ENCODE results near the gene ZNF445. TPM values are rescaled to one million over a fixed set of nuclear protein-coding genes. Genes with fewer than 3 reads are reported as not detected.
"Not testable (repeated sequence)": the region's sequence is repeated elsewhere in the genome, so short reads cannot be mapped to it uniquely, and the experiment has no call there.

Gene ZNF445
- total RNA-seq, 1 donor = 9.8 TPM

DNA sequence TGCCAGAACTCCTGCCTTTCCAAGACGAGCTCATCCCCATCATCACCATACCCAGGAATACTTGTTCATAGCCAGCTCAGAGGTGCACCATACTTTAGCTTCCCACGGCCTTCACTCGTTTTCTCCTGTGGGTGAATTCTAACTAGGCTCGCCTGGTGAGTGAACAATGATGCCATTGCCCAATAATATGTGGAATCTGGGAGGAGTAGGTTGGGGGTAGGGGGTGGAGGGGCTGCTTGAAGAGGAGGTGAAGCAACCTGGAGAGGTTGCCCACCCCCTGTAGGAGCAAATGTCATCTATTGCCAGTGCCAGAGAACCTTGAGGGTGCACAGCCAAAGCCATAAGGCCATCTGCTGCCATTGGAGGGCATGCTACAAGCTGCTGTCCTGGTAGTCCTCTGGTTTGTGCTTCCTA, 592 bp upstream of the ZNF445 start:
- peaks cover 2% of the 10 kb centered on the region for H4K20me1 ChIP-seq (ENCODE audit: insufficient read depth, low read length)
- peak overlapping the region; percentile 90 for H3K4me2 ChIP-seq (ENCODE audit: insufficient read depth, low read length)
- peaks cover 39% of the 10 kb centered on the region for H3K79me2 ChIP-seq (ENCODE audit: insufficient read depth, low read length)
- H3K27me3 ChIP-seq (ENCODE audit: insufficient read depth, low read length) = no peaks in the 10 kb centered on the region
- no peaks in the 10 kb centered on the region for H3K9me3 ChIP-seq (ENCODE audit: low read depth, low read length)
- TF ChIP-seq, protein P1, sequence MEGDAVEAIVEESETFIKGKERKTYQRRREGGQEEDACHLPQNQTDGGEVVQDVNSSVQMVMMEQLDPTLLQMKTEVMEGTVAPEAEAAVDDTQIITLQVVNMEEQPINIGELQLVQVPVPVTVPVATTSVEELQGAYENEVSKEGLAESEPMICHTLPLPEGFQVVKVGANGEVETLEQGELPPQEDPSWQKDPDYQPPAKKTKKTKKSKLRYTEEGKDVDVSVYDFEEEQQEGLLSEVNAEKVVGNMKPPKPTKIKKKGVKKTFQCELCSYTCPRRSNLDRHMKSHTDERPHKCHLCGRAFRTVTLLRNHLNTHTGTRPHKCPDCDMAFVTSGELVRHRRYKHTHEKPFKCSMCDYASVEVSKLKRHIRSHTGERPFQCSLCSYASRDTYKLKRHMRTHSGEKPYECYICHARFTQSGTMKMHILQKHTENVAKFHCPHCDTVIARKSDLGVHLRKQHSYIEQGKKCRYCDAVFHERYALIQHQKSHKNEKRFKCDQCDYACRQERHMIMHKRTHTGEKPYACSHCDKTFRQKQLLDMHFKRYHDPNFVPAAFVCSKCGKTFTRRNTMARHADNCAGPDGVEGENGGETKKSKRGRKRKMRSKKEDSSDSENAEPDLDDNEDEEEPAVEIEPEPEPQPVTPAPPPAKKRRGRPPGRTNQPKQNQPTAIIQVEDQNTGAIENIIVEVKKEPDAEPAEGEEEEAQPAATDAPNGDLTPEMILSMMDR (IDR thresholded peaks at IDR 0.05; ENCODE audit: extremely low read depth, low read depth, low read length) = no peak
- peak overlapping the region; percentile 100 for H2AFZ ChIP-seq (ENCODE audit: low read length)
- peak overlapping the region; percentile 78 for H3K4me3 ChIP-seq (ENCODE audit: insufficient read depth, low read length)
- peaks cover 18% of the 10 kb centered on the region for H3K4me1 ChIP-seq (ENCODE audit: insufficient read depth, low read length)
- peak overlapping the region; percentile 47 for H3K27ac ChIP-seq (ENCODE audit: low read depth, low read length)
- H3K36me3 ChIP-seq (ENCODE audit: insufficient read depth, low read length) = no peaks in the 10 kb centered on the region
- peak; percentile 73 for DNase-seq (ENCODE audit: insufficient read length, low spot score, missing footprints)

DNA sequence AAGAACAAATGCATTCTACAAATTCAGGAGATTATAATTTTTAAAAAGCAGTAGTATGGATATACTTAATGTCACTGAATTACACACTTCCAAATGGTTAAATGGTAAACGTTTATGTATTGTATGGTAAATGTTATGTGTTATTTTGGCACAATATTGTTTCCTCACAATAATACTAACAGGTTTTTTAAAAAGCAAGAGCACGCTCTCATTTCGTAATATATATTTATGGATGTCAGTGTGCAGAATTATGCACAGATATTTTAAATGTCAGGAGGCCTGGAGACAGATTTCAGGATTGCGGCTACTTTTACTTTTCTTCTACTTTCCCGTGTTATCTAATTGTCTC, 533 bp downstream of the ZNF445 start:
- no peak for DNase-seq (ENCODE audit: insufficient read length, low spot score, missing footprints)
- H4K20me1 ChIP-seq (ENCODE audit: insufficient read depth, low read length) = peaks cover 2% of the 10 kb centered on the region
- no peaks in the 10 kb centered on the region for H3K27me3 ChIP-seq (ENCODE audit: insufficient read depth, low read length)
- H3K79me2 ChIP-seq (ENCODE audit: insufficient read depth, low read length) = peaks cover 51% of the 10 kb centered on the region
- no peaks in the 10 kb centered on the region for H3K9me3 ChIP-seq (ENCODE audit: low read depth, low read length)
- H3K36me3 ChIP-seq (ENCODE audit: insufficient read depth, low read length) = no peaks in the 10 kb centered on the region
- H3K4me2 ChIP-seq (ENCODE audit: insufficient read depth, low read length) = peak overlapping the region; percentile 88
- peak overlapping the region; percentile 78 for H3K4me3 ChIP-seq (ENCODE audit: insufficient read depth, low read length)
- TF ChIP-seq, protein P1 (IDR thresholded peaks at IDR 0.05; ENCODE audit: extremely low read depth, low read depth, low read length) = no peak
- peaks cover 18% of the 10 kb centered on the region for H3K4me1 ChIP-seq (ENCODE audit: insufficient read depth, low read length)
- H3K27ac ChIP-seq (ENCODE audit: low read depth, low read length) = peak overlapping the region; percentile 32
- peak overlapping the region; percentile 75 for H2AFZ ChIP-seq (ENCODE audit: low read length)

DNA sequence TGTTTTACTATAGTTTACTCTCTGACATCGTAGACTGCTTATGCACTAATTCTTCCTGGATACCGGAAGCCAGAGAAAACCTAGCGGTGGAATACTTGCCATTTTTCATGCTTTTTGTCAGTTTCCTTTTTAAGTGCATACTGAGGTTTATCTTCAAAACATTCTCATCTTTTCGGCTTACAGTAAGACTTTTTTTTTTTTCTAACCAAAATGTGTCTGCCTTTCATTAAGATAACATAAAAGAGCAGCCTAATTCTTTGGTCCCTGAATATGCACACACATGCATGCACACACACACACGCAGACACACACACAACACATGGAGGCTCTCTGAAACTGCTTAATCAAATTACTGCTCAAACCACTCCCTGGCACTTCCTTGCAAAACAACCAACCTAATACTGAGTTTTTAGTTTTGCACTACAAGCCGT, 1.3 kb downstream of the ZNF445 start:
- H3K4me1 ChIP-seq (ENCODE audit: insufficient read depth, low read length) = peaks cover 18% of the 10 kb centered on the region
- peaks cover 9% of the 10 kb centered on the region for H4K20me1 ChIP-seq (ENCODE audit: insufficient read depth, low read length)
- no peaks in the 10 kb centered on the region for H3K27me3 ChIP-seq (ENCODE audit: insufficient read depth, low read length)
- TF ChIP-seq, protein P1 (IDR thresholded peaks at IDR 0.05; ENCODE audit: extremely low read depth, low read depth, low read length) = peak; percentile 20
- DNase-seq (ENCODE audit: insufficient read length, low spot score, missing footprints) = no peak
- H3K27ac ChIP-seq (ENCODE audit: low read depth, low read length) = peak overlapping the region; percentile 32
- no peaks in the 10 kb centered on the region for H3K9me3 ChIP-seq (ENCODE audit: low read depth, low read length)
- H3K79me2 ChIP-seq (ENCODE audit: insufficient read depth, low read length) = peaks cover 58% of the 10 kb centered on the region
- peak overlapping the region; percentile 13 for H2AFZ ChIP-seq (ENCODE audit: low read length)
- peak overlapping the region; percentile 88 for H3K4me2 ChIP-seq (ENCODE audit: insufficient read depth, low read length)
- H3K4me3 ChIP-seq (ENCODE audit: insufficient read depth, low read length) = peak overlapping the region; percentile 78
- no peaks in the 10 kb centered on the region for H3K36me3 ChIP-seq (ENCODE audit: insufficient read depth, low read length)

DNA sequence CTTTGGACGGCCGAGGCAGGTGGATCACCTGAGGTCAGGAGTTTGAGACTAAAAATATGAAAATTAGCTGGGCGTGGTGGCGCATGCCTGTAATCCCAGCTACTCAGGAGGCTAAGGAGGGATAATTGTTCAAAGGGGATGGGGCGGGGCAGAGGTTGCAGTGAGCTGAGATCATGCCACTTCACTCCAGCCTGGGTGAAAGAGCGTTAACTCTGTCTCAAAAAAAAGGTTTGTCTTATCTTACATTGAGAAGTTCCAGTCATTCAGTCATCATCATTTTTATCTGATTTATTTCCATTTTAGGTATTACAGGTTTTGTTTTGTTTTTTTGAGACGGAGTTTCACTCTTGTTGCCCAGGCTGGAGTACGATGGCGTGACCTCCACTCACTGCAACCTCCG, 2.6 kb downstream of the ZNF445 start:
- not testable (repeated sequence) for H3K4me2 ChIP-seq (ENCODE audit: insufficient read depth, low read length); H3K27ac ChIP-seq (ENCODE audit: low read depth, low read length); H3K4me3 ChIP-seq (ENCODE audit: insufficient read depth, low read length); H3K27me3 ChIP-seq (ENCODE audit: insufficient read depth, low read length); H2AFZ ChIP-seq (ENCODE audit: low read length); H3K36me3 ChIP-seq (ENCODE audit: insufficient read depth, low read length); DNase-seq (ENCODE audit: insufficient read length, low spot score, missing footprints); H3K9me3 ChIP-seq (ENCODE audit: low read depth, low read length)
- Histone ChIP-seq H4K20me1 (ENCODE audit: insufficient read depth, low read length) (peaks cover 11% of the 10 kb centered on the region), H3K79me2 (ENCODE audit: insufficient read depth, low read length) (peaks cover 71% of the 10 kb centered on the region), H3K4me1 (ENCODE audit: insufficient read depth, low read length) (peaks cover 18% of the 10 kb centered on the region)
